ENCODE measurements around the gene ZBTB43.

The ZBTB43 gene

DNA sequence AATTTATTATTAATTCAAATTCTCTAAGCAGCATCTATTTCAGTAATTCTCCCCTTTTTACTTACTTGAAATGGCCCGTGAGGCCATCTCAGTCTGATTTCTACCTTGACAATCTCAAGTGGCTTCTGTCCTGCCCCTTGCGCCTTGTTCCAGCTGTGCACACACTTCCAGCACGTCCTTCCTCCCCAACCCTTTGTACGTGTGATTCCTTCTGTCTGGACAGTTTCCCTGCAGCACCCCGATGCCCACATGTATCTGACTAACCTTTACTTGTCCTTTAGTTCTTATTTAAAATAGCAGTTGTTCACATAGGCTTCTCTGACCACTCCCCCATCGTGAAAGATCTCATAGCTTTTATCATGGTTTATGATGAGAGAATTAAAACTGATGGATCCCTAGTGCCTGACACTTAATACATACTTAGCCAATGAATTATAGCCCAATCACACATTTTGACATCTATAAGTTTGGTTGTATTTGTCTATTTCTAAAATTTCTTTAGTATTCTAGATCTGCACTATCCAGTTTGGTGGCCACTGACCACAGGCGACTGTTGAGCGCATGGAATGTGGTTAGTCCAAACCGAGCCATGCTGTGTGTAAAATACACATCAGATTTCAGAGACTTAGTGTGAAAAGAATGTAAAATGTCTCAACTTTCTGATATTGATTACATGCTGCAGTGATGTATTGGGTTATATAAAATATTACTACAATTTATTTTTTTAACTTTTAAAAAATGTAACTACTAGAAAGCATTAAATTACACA lies 69.9 kb downstream of the ZBTB43 start:
- in situ Hi-C loops (cut with HindIII; ENCODE audit: low sequenced_read_pairs): no loop called here
- TF ChIP-seq, protein P1, sequence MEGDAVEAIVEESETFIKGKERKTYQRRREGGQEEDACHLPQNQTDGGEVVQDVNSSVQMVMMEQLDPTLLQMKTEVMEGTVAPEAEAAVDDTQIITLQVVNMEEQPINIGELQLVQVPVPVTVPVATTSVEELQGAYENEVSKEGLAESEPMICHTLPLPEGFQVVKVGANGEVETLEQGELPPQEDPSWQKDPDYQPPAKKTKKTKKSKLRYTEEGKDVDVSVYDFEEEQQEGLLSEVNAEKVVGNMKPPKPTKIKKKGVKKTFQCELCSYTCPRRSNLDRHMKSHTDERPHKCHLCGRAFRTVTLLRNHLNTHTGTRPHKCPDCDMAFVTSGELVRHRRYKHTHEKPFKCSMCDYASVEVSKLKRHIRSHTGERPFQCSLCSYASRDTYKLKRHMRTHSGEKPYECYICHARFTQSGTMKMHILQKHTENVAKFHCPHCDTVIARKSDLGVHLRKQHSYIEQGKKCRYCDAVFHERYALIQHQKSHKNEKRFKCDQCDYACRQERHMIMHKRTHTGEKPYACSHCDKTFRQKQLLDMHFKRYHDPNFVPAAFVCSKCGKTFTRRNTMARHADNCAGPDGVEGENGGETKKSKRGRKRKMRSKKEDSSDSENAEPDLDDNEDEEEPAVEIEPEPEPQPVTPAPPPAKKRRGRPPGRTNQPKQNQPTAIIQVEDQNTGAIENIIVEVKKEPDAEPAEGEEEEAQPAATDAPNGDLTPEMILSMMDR (IDR thresholded peaks at IDR 0.05; ENCODE audit: low read depth, low read length): no peak
- no peak for DNase-seq (ENCODE audit: low read depth, low spot score)

DNA sequence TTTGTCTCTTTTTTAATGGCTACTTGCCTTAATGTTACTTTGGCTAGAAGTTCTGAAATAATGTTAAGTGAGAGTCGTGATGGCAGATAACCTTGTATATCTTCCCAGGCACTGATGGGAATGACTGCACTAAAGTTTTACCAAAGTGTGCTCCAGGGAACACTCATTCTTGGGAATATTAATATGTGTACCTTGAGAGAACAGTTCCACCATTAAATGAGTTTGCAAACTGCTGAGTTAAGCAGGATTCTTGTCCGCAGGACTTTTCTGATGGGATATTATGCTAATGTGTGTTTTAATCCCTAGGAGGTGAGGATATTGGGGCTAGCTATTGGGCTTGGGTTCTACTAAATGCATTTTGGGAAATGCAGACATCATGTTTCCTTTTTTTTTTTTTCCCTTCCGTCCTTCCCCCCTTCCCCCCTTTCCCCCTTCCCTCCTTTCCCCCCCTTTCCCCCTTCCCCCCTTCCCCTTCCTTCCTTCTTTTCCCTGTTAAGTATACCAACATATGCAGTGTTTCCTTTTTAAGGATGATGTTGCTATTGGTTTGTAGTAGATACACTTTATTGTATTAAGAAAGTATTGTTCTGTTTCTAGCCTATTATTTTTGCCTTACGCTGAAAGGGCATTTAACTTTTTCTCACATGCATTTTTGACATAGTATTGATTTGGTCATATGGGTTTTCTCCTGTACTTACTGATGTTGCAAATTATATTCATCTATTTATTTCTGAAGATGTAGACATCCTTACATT lies 71.1 kb downstream of the ZBTB43 start:
- H3K4me3 ChIP-seq (ENCODE audit: low read depth, low read length): no peak overlapping the region
- no peak for DNase-seq (ENCODE audit: low read depth, low spot score)
- in situ Hi-C loops (cut with HindIII; ENCODE audit: low sequenced_read_pairs): no loop called here
- TF ChIP-seq, protein P1 (IDR thresholded peaks at IDR 0.05; ENCODE audit: low read depth, low read length): no peak

More for the DNA sequence above, 69.9 kb downstream of the ZBTB43 start:
- no peak overlapping the region for H3K4me3 ChIP-seq (ENCODE audit: low read depth, low read length)

DNA sequence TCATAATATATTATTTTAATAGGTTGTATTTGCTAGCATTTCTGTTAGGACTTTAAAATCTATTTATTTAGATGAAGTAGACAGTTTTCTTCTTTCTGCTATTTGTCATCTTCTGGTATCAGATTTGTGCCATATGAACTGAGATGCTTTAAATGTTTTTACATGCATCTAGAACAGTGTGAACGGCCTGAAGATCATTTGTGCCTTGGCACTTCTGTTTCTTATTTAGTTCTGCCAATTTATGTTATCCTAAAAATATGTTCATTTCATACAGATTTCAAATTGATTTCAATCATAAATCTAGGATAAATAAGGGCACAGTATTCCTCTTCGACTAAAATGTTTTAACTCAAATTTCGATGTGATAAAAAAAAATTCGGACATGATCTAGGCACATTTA lies 71.7 kb downstream of the ZBTB43 start:
- TF ChIP-seq, protein P1 (IDR thresholded peaks at IDR 0.05; ENCODE audit: low read depth, low read length): no peak
- DNase-seq (ENCODE audit: low read depth, low spot score): no peak
- H3K4me3 ChIP-seq (ENCODE audit: low read depth, low read length): no peak overlapping the region
- in situ Hi-C loops (cut with HindIII; ENCODE audit: low sequenced_read_pairs): no loop called here

DNA sequence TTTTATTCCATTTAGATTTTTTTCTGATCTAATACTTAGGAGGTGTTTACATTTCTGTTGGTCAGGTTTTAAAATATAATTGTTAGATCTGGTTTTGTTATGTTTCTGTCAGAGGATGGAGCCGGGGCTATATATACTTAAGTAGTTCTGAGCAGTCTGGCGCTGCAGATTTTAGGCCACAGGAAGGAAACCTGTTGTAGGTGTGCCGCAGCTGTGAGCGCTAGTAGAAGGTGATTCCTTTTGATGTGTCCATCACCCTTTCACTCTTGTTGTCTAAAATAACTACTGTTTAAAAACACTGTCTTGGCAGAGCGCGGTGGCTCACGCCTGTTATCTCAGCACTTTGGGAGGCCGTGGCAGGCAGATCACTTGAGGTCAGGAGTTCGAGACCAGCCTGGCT lies 72.6 kb downstream of the ZBTB43 start:
- DNase-seq (ENCODE audit: low read depth, low spot score): no peak
- TF ChIP-seq, protein P1 (IDR thresholded peaks at IDR 0.05; ENCODE audit: low read depth, low read length): no peak
- in situ Hi-C loops (cut with HindIII; ENCODE audit: low sequenced_read_pairs): no loop called here
- no peak overlapping the region for H3K4me3 ChIP-seq (ENCODE audit: low read depth, low read length)

DNA sequence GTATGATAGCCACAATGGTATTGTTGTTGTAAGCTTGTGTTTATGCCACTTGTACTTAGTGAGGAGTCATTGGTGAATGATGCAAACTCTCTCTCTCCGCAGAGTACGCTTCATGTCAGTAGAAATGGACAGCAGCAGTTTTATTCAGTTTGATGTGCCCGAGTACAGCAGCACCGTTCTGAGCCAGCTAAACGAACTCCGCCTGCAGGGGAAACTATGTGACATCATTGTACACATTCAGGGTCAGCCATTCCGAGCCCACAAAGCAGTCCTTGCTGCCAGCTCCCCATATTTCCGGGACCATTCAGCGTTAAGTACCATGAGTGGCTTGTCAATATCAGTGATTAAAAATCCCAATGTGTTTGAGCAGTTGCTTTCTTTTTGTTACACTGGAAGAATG lies 74.4 kb downstream of the ZBTB43 start:
- DNase-seq (ENCODE audit: low read depth, low spot score): no peak
- TF ChIP-seq, protein P1 (IDR thresholded peaks at IDR 0.05; ENCODE audit: low read depth, low read length): no peak
- no peak overlapping the region for H3K4me3 ChIP-seq (ENCODE audit: low read depth, low read length)
- in situ Hi-C loops (cut with HindIII; ENCODE audit: low sequenced_read_pairs): no loop called here

DNA sequence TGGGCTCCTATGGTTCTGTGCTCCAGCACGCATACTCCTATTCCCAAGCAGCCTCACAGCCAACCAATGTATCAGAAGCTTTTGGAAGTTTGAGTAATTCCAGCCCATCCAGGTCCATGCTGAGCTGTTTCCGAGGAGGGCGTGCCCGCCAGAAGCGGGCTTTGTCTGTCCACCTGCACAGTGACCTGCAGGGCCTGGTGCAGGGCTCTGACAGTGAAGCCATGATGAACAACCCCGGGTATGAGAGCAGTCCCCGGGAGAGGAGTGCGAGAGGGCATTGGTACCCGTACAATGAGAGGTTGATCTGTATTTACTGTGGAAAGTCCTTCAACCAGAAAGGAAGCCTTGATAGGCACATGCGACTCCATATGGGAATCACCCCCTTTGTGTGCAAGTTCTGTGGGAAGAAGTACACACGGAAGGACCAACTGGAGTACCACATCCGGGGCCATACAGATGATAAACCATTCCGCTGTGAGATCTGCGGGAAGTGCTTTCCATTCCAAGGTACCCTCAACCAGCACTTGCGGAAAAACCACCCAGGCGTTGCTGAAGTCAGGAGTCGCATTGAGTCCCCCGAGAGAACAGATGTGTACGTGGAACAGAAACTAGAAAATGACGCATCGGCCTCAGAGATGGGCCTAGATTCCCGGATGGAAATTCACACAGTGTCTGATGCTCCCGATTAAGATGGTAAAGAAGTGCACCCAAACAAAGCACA lies 75.5 kb downstream of the ZBTB43 start:
- TF ChIP-seq, protein P1 (IDR thresholded peaks at IDR 0.05; ENCODE audit: low read depth, low read length): no peak
- H3K4me3 ChIP-seq (ENCODE audit: low read depth, low read length): no peak overlapping the region
- DNase-seq (ENCODE audit: low read depth, low spot score): no peak
- in situ Hi-C loops (cut with HindIII; ENCODE audit: low sequenced_read_pairs): no loop called here
